GM18907 (cell line): ENCODE data around the gene TMEM170A.

ENCODE experiments used
- ATAC-seq: cut with Tn5 transposase; IDR thresholded peaks from one replicate; pipeline ENCODE4 v1.9.1; 2021; ENCODE audit warnings: mild to moderate bottlenecking, moderate library complexity; ENCODE audit not compliant: unreplicated experiment

Gene TMEM170A

DNA sequence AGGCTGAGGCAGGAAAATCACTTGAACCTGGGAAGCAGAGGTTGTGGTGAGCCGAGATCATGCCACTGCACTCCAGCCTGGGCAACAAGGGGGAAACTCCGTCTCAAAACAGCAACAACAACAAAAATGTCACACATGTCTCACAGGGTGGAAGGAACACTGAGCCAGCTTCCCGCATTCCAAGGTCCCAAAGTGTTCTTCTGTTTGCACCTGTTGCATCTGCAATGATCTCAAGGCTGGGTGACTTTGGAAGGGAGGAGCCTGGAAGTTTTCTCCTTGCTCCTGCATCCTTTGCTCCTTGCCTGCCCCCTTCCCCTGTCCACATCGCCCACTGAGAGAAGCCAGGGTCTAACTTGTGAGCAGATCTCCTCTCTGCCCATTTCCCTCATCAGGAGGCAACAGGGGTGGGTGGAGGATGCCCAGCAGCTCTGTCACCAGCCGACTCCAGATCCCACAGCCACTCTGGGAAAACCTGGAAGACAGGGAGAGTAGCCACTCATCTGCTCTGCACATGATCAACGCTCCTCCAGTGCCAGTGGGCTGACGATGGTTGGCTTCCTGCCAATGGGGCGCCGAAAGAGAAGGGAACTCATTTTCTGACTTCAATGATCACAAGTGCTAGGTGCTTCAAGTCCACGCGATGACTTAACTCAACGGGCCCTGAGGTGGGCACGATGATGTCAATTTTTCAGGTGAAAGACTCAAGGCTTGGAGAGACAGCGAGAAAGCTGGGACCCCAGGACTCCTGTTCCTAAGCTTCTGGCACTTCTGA lies 18.1 kb upstream of the TMEM170A start:
- ATAC-seq = no peak

- no peak for ATAC-seq
Measured at GRCh38 chr16:75481475-75481874, 17.0 kb upstream of the TMEM170A start.

GRCh38 chr16:75479421-75479990 lies 15.0 kb upstream of the TMEM170A start:
- ATAC-seq = no peak

DNA sequence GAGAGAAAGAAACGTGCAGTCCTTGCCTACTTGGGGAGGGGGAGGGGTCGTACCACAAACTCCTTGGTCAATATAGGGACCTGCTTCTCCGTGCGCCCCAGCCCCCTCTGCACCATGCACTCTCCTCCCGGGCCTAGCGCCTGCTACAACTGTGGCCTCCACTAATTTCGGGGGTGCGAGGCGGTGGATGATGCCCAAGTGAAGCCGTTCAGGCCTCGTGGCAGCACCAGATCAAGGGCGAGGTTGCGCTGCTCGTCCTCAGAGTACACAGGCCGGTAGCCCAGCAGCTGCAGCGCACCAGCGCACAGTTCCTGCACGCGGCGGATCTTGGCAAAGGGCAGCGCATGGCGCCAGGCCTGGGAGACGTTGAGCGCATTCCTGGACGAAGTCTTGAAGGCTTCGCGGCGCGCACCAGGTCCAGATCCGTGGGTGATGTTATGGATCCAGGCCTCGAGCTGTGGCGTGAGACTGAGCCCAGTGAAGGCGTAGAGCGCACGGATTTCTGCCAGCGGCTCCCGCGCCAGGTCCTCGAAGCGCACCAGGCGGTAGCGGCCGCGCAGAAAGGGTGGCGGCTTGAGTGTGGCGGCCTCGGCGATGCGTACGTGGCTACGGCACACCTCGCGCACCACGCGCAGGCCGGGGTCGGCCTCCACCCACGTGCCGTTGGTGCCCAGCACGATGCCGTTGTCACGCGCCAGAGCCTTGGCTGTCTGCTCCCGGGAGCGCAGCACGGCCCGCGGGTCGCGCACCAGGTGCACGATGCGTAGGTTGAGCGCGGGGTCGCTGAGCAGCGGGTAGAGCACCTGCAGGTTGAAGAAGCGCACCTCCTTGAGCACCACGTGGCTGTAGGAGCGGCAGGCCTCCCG lies 14.2 kb upstream of the TMEM170A start:
- ATAC-seq = no peak

GRCh38 chr16:75477680-75478473 lies 13.4 kb upstream of the TMEM170A start:
- ATAC-seq = no peak

DNA sequence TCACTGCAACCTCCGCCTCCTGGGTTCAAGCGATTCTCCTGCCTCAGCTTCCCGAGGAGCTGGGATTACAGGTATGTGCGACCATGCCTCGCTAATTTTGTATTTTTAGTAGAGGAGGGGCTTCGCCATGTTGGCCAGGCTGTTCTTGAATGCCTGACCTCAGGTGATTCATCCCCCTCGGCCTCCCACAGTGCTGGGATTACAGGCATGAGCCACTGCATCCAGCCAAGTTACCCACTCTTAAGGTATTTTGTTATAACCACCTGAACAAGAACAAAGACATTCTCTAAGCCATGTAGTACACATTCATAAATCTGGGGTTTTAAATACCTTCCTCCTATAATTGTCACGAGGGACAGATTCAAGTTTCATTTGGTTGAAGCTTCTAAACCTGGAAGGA lies 12.3 kb upstream of the TMEM170A start:
- no peak for ATAC-seq

GRCh38 chr16:75475420-75475847 lies 10.9 kb upstream of the TMEM170A start:
- ATAC-seq = no peak

DNA sequence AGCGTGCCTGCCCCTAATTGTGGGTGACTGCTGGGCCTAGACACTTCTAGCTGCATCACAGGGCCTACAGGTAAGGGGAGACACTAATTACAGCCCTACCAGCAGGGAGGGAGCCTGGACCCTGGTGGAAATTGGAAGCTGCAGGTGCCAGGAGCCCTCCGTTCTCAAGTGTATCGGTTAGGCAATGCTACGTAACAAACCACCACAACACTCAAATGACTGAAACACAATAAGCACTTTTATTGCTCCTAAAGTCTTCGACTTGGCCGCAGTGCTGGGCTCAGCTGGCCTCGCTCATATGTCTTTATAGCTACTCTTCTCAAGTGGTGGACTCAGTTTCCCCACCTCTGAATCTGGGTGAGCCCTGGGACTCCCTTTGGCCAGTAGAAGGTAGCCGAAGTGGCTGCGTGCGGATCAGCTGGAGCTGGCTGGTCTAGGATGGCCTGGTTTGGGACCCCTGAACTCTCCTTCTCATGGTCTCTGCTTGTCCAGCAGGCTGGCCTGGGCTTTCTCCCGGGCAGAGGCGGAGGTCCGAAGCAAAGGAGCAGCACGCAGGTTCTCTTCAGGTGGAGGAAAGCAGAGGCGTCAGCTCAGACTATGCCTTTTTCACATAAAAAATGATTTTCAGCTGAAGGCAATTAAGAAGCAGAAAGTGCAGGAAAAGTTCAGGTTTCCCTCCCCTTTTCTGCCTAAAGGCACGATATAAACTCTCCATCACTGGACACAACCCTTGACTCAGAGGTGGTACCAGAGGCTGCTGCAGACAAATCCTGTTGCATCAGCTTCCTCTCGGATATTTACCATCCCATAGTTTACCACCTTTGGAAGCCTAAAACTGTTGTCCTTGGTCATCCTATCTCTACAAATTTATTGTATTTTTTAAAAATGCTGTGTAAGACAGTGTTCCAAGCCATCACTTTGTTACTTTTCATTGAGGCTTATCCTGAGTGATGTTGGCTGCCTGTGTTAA lies 8.7 kb upstream of the TMEM170A start:
- ATAC-seq = no peak

- ATAC-seq = peak; percentile 64
Measured at GRCh38 chr16:75471723-75472633, 7.5 kb upstream of the TMEM170A start.

GRCh38 chr16:75466760-75467159 lies 2.3 kb upstream of the TMEM170A start:
- ATAC-seq = no peak

GRCh38 chr16:75463389-75464121 lies 934 bp downstream of the TMEM170A start:
- ATAC-seq = peak; percentile 21

GRCh38 chr16:75462806-75463205 lies 1.7 kb downstream of the TMEM170A start:
- peak; percentile 22 for ATAC-seq

DNA sequence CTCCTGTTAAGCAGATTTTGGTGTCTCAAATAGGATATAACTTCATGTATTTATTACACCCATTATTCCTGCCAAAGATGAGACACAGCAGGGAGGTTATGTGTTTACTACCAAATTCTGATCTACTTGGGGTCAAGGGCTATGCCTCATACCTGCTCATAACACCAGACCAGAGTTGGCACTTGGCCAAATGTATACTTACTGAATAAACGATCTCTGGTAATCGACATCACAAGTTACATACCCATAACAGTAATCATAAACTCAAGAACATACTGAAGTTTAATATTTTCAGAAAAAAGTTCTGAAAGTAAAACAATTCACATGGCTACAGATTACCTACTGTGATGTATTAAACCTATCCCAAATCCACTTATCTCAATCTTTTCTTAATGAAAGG lies 2.9 kb downstream of the TMEM170A start:
- no peak for ATAC-seq

DNA sequence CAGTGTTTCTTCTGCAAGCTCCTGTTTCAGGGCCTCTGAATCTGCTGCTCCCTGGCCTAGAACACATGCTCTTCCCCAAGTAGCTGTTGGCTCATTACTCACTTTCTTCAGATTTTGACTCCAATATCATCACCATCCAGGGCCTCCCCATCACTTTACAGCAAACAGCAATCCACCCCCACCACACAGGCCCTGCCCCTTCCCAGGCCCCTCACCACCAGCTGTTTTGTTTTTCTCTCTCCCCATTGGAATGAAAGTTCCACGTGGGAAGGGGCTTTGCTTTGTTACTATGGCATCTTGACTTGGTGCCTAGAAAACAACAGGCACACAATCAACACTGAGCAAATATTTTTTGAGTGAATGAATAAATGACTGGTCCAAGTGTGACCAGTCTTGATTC lies 4.0 kb downstream of the TMEM170A start:
- no peak for ATAC-seq

- no peak for ATAC-seq
Measured at GRCh38 chr16:75459691-75460090, 4.8 kb downstream of the TMEM170A start.

DNA sequence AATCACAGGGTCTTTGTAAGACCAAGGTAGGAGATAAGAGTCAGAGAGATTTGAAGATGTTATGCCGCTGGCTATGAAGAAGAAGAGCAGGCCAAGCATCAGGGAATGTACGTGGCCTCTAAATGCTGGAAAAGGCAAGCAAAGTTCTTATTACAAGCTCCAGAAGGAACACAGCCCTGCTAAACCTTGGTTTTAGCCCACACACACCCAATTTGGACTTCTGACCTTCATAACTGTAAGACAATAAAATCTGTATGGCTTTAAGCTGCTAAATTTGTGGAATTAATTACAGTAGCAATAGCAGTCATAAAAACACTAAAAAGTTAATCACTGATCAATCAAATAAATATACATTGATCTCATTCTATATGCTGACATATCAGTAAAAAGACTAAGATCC lies 6.0 kb downstream of the TMEM170A start:
- ATAC-seq = no peak

DNA sequence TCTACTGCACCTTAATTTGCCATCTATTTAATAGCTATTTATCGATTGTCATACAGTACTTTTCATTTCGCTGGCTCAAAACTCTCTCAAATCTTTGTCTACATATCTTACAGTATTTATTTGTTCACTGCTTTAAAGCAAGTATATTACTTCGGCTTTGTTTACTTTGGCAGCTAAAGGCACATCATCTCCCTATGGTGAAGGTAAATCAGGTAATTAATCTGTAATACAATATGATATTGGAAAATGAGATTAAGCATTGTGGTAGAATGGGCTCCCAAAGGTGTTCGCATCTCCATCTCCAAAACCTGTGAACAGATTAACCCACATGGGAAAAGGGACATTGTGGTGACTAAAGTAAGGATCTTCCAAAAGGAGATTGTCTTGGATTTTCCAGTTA lies 6.5 kb downstream of the TMEM170A start:
- ATAC-seq = no peak

- ATAC-seq = no peak
Measured at GRCh38 chr16:75457485-75458021, 6.9 kb downstream of the TMEM170A start.
